ENCODE results near the gene MPV17. TPM values are rescaled to one million over a fixed set of nuclear protein-coding genes. Genes with fewer than 3 reads are reported as not detected.

MPV17 gene
- total RNA-seq, 1 experiment from 2014 or later, result 59.4 TPM

DNA sequence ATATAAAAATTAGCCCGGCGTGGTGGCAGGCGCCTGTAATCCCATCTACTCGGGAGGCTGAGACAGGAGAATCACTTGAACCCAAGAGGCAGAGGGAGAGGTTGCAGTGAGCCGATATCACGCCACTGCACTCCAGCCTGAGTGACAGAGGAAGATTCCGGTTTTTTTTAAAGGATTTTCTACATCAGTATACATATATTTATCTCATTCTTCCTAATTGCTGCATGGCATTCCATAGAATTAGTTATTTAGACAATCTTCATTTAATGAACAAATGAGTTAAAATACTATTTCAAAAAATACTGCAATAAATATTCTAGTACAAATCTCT lies 31.7 kb upstream of the MPV17 start:
- no peak overlapping the region for H3K27ac Mint-ChIP-seq
- no peaks in the 10 kb centered on the region for H3K9me3 ChIP-seq (ENCODE audit: control insufficient read depth, low read depth, low read length)
- no peak overlapping the region for H2BK15ac ChIP-seq (ENCODE audit: low read depth, low read length)
- TF ChIP-seq, protein P1, sequence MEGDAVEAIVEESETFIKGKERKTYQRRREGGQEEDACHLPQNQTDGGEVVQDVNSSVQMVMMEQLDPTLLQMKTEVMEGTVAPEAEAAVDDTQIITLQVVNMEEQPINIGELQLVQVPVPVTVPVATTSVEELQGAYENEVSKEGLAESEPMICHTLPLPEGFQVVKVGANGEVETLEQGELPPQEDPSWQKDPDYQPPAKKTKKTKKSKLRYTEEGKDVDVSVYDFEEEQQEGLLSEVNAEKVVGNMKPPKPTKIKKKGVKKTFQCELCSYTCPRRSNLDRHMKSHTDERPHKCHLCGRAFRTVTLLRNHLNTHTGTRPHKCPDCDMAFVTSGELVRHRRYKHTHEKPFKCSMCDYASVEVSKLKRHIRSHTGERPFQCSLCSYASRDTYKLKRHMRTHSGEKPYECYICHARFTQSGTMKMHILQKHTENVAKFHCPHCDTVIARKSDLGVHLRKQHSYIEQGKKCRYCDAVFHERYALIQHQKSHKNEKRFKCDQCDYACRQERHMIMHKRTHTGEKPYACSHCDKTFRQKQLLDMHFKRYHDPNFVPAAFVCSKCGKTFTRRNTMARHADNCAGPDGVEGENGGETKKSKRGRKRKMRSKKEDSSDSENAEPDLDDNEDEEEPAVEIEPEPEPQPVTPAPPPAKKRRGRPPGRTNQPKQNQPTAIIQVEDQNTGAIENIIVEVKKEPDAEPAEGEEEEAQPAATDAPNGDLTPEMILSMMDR (conservative IDR thresholded peaks at IDR 0.05), result no peak
- peaks cover 4% of the 10 kb centered on the region for H4K20me1 ChIP-seq (ENCODE audit: control insufficient read depth, insufficient read depth, insufficient read length)
- WGBS (ENCODE audit: extremely low coverage, insufficient read length, low lambda C conversion rate), result no CpG with 5 or more reads among the region's 7 CpGs
- peaks cover 37% of the 10 kb centered on the region; the same call in 1 of the 2 replicates for H3K79me2 ChIP-seq (ENCODE audit: insufficient read depth, low read length)
- H3K79me1 ChIP-seq (ENCODE audit: insufficient read depth, low read depth, low read length, poor library complexity, severe bottlenecking), result peaks cover 4% of the 10 kb centered on the region
- peaks cover 12 to 16% of the 10 kb centered on the region in 2 experiments for H3K9me3 Mint-ChIP-seq
- H4K5ac ChIP-seq (ENCODE audit: insufficient read length, low read depth, low read length), result no peak overlapping the region
- H3K4me2 ChIP-seq (ENCODE audit: insufficient read depth, insufficient read length, low read length), result no peak overlapping the region
- no peak overlapping the region for H3K4ac ChIP-seq (ENCODE audit: low read depth, low read length)
- no peak overlapping the region for H2BK5ac ChIP-seq (ENCODE audit: insufficient read length, low read length)
- DNase-seq, result no peak
- no peak overlapping the region for H4K8ac ChIP-seq (replicated peaks; ENCODE audit: insufficient read length, low read depth, low read length)
- H3K23ac ChIP-seq (ENCODE audit: insufficient read length, low read depth, low read length), result no peak overlapping the region
- H3K27me3 Mint-ChIP-seq (ENCODE audit: low read depth), result no peaks in the 10 kb centered on the region
- no peaks in the 10 kb centered on the region for H3K27me3 ChIP-seq (ENCODE audit: insufficient read depth, low read length)
- H2BK20ac ChIP-seq (ENCODE audit: low read depth, low read length, poor library complexity, severe bottlenecking), result no peak overlapping the region
- no peak overlapping the region for H3K18ac ChIP-seq (ENCODE audit: insufficient read length, low read depth, low read length)
- no peak overlapping the region for H3T11ph ChIP-seq (ENCODE audit: low read length)
- H3K56ac ChIP-seq (ENCODE audit: insufficient read length, low read depth, low read length), result no peak overlapping the region
- H3K23me2 ChIP-seq (ENCODE audit: insufficient read length, low read depth, low read length, poor library complexity, severe bottlenecking), result no peaks in the 10 kb centered on the region
- no peak overlapping the region for H2AFZ ChIP-seq (ENCODE audit: low read length)
- H3K9ac ChIP-seq (ENCODE audit: extremely low read depth, insufficient read length, low read length), result no peak overlapping the region
- H3K27ac ChIP-seq (ENCODE audit: insufficient read length, low read depth, low read length), result no peak overlapping the region
- peaks cover 16 to 43% of the 10 kb centered on the region in 2 experiments for H3K4me1 Mint-ChIP-seq
- H2AK5ac ChIP-seq (ENCODE audit: insufficient read length, low read length), result no peak overlapping the region
- peak overlapping the region; percentile 39 to 97; a peak in 4 of 5 replicates for H3K4me3 Mint-ChIP-seq
- peaks cover 2% of the 10 kb centered on the region; the same call in 1 of the 2 replicates for H3K4me1 ChIP-seq (ENCODE audit: insufficient read depth, low read length)
- no peak overlapping the region for H3K14ac ChIP-seq (ENCODE audit: insufficient read depth, low read length)
- H2BK120ac ChIP-seq (ENCODE audit: low read depth, low read length, poor library complexity, severe bottlenecking), result no peak overlapping the region
- H2BK12ac ChIP-seq (ENCODE audit: insufficient read length, low read depth, low read length), result no peak overlapping the region
- H4K91ac ChIP-seq (ENCODE audit: insufficient read length, low read depth, low read length), result no peak overlapping the region
- peaks cover 15 to 25% (median 22%) of the 10 kb centered on the region in 3 experiments for H3K36me3 Mint-ChIP-seq (ENCODE audit: insufficient read depth in 1 of 3, low read depth in 3 of 3)
